Tibial artery (tissue), 4 donors: Measurements from ENCODE around the gene FNDC3A.

Source experiments
- DNase-seq, 2 donors: peaks; one replicate each; pipeline ENCODE4 v3.0.0-alpha.2; 2019
- H3K27ac ChIP-seq, 2 donors: fragments of 200-600 bp; sonication (generic) in 1 of 2; 1 replicate in 1 of 2; 2 replicates in 1 of 2; pipeline ENCODE4 v1.5.1; 2018 to 2019; ENCODE audit warnings: mild to moderate bottlenecking in 1 of 2
- H3K27me3 ChIP-seq, 2 donors: fragments of 200-600 bp; sonication (generic) in 1 of 2; one replicate each; pipeline versions ENCODE4 v1.5.1 to v1.6.0; 2016 to 2019
- H3K36me3 ChIP-seq, 3 donors: fragments of 200-600 bp; sonication (generic) in 2 of 3; one replicate each; pipeline ENCODE4 v1.5.1; 2016 to 2019; ENCODE audit warnings: mild to moderate bottlenecking in 2 of 3
- H3K4me1 ChIP-seq, 4 donors: fragments of 200-600 bp; sonication (generic) in 2 of 4; 1 replicate in 3 of 4; 2 replicates in 1 of 4; pipeline ENCODE4 v1.5.1; 2016 to 2019
- H3K4me3 ChIP-seq, 2 donors: fragments of 200-600 bp; sonication (generic) in 1 of 2; 1 replicate in 1 of 2; 2 replicates in 1 of 2; pipeline ENCODE4 v1.5.1; 2018 to 2019; ENCODE audit warnings: mild to moderate bottlenecking in 2 of 2
- H3K9me3 ChIP-seq, 3 donors: fragments of 200-600 bp; sonication (generic) in 1 of 3; one replicate each; pipeline ENCODE4 v1.5.1; 2016 to 2019
- intact Hi-C: fragments of 100-400 bp; cut with DNase I; formaldehyde crosslinking; loops from one replicate; pipeline ENCODE4 v1.15.0; 2023; ENCODE audit warnings: low total_unique reads
- TF ChIP-seq, protein P1 (sequence below), 2 experiments: fragments of 200-600 bp in 1 of 2; fragments of 450-650 bp in 1 of 2; IDR thresholded peaks; one replicate each; pipeline ENCODE4 v1.5.1; 2017 to 2019; ENCODE audit warnings: antibody characterized with exemption in 2 of 2, mild to moderate bottlenecking in 1 of 2, moderate library complexity in 1 of 2

FNDC3A gene, protein sequence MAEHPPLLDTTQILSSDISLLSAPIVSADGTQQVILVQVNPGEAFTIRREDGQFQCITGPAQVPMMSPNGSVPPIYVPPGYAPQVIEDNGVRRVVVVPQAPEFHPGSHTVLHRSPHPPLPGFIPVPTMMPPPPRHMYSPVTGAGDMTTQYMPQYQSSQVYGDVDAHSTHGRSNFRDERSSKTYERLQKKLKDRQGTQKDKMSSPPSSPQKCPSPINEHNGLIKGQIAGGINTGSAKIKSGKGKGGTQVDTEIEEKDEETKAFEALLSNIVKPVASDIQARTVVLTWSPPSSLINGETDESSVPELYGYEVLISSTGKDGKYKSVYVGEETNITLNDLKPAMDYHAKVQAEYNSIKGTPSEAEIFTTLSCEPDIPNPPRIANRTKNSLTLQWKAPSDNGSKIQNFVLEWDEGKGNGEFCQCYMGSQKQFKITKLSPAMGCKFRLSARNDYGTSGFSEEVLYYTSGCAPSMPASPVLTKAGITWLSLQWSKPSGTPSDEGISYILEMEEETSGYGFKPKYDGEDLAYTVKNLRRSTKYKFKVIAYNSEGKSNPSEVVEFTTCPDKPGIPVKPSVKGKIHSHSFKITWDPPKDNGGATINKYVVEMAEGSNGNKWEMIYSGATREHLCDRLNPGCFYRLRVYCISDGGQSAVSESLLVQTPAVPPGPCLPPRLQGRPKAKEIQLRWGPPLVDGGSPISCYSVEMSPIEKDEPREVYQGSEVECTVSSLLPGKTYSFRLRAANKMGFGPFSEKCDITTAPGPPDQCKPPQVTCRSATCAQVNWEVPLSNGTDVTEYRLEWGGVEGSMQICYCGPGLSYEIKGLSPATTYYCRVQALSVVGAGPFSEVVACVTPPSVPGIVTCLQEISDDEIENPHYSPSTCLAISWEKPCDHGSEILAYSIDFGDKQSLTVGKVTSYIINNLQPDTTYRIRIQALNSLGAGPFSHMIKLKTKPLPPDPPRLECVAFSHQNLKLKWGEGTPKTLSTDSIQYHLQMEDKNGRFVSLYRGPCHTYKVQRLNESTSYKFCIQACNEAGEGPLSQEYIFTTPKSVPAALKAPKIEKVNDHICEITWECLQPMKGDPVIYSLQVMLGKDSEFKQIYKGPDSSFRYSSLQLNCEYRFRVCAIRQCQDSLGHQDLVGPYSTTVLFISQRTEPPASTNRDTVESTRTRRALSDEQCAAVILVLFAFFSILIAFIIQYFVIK

DNA sequence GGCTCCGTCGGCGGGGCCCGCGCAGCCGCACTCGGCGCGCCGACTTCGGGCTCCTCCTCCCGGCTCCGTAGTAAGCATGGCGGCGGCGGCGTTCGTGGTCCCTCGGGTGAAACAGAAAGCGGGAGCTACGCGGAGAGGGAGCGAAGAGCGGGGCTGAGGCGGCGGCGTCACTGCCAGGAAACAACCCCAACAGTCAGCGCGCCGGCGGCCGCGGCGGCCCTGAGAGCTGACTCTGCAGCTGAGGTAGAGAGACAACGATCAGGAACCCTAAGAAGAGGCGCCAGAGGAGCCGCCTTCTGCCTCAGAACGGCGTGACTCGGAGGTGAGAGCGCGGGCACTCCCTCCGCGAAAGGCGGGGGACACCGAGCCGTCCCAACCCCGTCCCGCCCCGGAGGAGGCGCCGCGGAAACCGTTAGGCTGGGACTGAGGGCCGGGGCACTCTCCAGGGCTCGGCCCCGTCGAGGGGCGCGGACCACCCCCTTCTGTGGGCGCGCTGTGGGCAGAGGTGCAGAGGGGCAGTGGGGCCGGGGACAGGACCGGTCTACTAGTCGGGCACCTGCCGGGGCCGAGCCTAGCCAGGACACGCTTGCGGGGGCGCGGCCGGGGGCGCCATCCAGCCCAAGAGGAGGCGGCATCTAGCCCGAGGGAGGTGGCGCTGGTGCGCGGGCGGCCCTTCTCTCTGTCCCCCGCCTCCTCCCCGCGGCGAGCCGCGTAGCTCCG lies at the start of gene FNDC3A:
Gene FNDC3A, plus strand, starts transcription at position 57 of the 720 bp plus-strand sequence. CDS start 30,279 bp downstream, outside the sequence.
- DNase-seq: peak; percentile 83 to 92
- no peaks in the 10 kb centered on the region for H3K9me3 ChIP-seq
- intact Hi-C loops: loop anchor here (5.0 to 10.0 kb wide), 4 partner anchors 119 to 516 kb away; partner anchors contain the start of gene CDADC1
- H3K27ac ChIP-seq: peak within 1 kb of the TSS; percentile 96
- TF ChIP-seq, protein P1, sequence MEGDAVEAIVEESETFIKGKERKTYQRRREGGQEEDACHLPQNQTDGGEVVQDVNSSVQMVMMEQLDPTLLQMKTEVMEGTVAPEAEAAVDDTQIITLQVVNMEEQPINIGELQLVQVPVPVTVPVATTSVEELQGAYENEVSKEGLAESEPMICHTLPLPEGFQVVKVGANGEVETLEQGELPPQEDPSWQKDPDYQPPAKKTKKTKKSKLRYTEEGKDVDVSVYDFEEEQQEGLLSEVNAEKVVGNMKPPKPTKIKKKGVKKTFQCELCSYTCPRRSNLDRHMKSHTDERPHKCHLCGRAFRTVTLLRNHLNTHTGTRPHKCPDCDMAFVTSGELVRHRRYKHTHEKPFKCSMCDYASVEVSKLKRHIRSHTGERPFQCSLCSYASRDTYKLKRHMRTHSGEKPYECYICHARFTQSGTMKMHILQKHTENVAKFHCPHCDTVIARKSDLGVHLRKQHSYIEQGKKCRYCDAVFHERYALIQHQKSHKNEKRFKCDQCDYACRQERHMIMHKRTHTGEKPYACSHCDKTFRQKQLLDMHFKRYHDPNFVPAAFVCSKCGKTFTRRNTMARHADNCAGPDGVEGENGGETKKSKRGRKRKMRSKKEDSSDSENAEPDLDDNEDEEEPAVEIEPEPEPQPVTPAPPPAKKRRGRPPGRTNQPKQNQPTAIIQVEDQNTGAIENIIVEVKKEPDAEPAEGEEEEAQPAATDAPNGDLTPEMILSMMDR (IDR thresholded peaks at IDR 0.05): no peak
- no peaks in the 10 kb centered on the region for H3K27me3 ChIP-seq
- H3K4me3 ChIP-seq: peak within 1 kb of the TSS; percentile 84 to 90
- H3K4me1 ChIP-seq: peaks cover 0 to 46% (median 22%) of the 10 kb centered on the region in 4 donors
- no peaks in the 10 kb centered on the region for H3K36me3 ChIP-seq

DNA sequence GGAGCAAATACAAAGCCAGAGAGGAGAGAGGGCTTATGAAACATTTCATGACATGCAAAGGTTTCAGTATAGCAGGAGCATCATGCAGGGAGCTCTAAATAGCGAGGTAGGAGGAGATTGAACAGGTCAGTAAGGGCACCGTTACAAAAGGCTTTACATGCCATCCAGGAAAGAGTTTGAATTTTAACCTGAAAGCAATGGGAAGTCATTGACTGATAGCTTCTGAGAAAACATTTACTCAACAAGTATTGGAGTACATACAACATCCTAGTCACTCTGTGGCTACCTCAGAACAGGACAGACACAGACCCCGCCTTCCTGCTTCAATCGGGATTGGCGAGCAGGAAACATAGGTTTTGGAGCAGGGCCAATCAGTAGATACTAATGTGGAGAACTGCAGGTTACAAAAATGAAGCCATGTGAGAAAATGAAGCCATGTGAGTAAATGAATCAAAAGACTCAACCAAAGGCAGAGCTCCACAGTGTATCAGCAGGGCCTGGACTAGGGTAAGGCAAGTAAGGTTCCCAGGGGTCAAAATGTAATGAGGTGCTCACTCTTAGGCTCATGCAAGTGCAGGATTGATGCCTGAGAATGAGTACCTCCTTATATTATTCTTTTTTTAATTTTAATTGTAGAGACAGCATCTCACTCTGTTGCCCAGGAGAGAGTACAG lies 46.8 kb upstream of the FNDC3A start:
- no peaks in the 10 kb centered on the region for H3K9me3 ChIP-seq
- H3K4me1 ChIP-seq: no peaks in the 10 kb centered on the region
- H3K27ac ChIP-seq: no peak overlapping the region
- intact Hi-C loops: no loop called here
- DNase-seq: no peak
- no peaks in the 10 kb centered on the region for H3K36me3 ChIP-seq
- TF ChIP-seq, protein P1 (IDR thresholded peaks at IDR 0.05): no peak
- no peak overlapping the region for H3K4me3 ChIP-seq
- no peaks in the 10 kb centered on the region for H3K27me3 ChIP-seq

DNA sequence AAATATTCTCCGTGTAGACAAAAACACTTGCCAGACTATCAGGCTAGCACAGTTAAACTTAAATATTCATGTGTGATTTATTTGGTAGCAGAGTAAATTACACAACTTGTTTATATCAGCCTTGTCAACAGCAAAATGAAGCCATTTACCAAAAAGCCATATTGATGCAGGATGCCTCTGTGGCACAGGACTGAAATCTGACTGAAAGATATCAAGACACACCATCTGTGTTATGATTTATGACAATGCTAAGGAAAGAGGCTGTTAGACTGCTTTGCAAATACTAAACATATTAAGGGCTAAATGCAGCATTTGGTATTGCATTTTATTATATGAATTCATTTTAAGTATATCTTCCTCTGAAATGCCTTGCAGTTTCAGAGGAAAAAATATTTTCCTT lies 44.8 kb upstream of the FNDC3A start:
- Histone ChIP-seq H3K27me3 (no peaks in the 10 kb centered on the region), H3K27ac (no peak overlapping the region), H3K4me3 (no peak overlapping the region), H3K36me3 (no peaks in the 10 kb centered on the region), H3K9me3 (no peaks in the 10 kb centered on the region), H3K4me1 (no peaks in the 10 kb centered on the region)
- TF ChIP-seq, protein P1 (IDR thresholded peaks at IDR 0.05): no peak
- intact Hi-C loops: no loop called here
- no peak for DNase-seq

DNA sequence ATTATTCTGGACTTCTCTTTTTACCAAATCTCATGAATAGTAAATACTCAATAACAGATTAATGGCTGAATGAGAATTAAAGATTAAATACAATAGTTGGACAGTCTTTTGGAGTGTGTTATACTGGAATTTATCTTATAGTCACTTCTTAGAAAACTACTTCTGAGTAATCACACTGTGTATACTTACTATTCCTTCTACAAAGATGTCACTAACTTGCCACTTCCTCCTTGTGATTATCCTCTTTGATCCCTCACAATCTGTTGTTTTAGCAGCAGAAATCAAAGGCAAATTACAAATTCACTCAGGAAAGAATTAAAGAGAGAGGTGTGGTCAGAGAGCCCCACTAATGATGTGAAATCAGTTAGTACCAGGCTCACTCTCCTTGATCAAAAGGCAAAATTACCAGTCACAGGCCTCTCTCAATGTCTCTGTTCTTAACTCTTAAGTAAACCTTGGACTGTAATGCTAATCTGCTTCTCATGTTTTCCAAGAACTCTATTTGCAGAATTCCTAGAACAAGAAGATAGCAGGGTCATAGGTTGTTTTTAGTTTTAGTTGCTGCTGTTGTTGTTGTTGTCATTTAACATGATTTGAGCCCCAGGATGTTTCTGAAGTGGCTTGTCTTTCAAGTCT lies 37.3 kb upstream of the FNDC3A start:
- Histone ChIP-seq H3K4me1 (no peaks in the 10 kb centered on the region), H3K27me3 (no peaks in the 10 kb centered on the region), H3K36me3 (no peaks in the 10 kb centered on the region), H3K4me3 (no peak overlapping the region), H3K27ac (no peak overlapping the region), H3K9me3 (no peaks in the 10 kb centered on the region)
- intact Hi-C loops: no loop called here
- TF ChIP-seq, protein P1 (IDR thresholded peaks at IDR 0.05): no peak
- DNase-seq: no peak
